Muscle of arm (tissue), 12 donors: ENCODE data around the gene TTC3. TPM values are rescaled to one million over a fixed set of nuclear protein-coding genes. Genes with fewer than 3 reads are reported as not detected.

Source experiments
- polyA plus RNA-seq, 12 donors: library from polyadenylated mRNA; unstranded; fragments of 120-200 nt; gene quantifications; one replicate each; pipeline ENCODE4 v1.2.1, GENCODE V29; 2013; ENCODE audit not compliant: insufficient read length in 12 of 12

TTC3 gene
- polyA plus RNA-seq, 12 donors, result 122 to 213 (median 146) TPM; not detected in 1

Other genes with a start within 250 kb of the TTC3 start
- gene HLCS, start 106.6 kb upstream of the TTC3 start, polyA plus RNA-seq, result 10 to 100 TPM in 9 of 12 donors, 1 to 10 TPM in 2, not detected in 1; 6.7 to 15.3 (median 13.1) TPM
- gene RIPPLY3, start 66.6 kb upstream of the TTC3 start, polyA plus RNA-seq, result under 1 TPM in 9 of 12 donors, not detected in 3; 0.11 to 0.33 (median 0.19) TPM
- gene PIGP, start 183 bp upstream of the TTC3 start, polyA plus RNA-seq, result 10 to 100 TPM in 11 of 12 donors, not detected in 1; 24.2 to 43.8 (median 31.6) TPM
- 10 to 100 TPM in 11 of 12 donors, not detected in 1; 28.1 to 48.8 (median 32.1) TPM for gene VPS26C, start 194.1 kb downstream of the TTC3 start, polyA plus RNA-seq